Calu3 (cell line): ENCODE data around the gene COL4A4. TPM values are rescaled to one million over a fixed set of nuclear protein-coding genes. Genes with fewer than 3 reads are reported as not detected.

Source experiments
- BruUV-seq: library from RNA; stranded (reverse); fragments of 400-500 nt; replicated peaks from 2 replicates; lab custom pipeline; 2021; lab: Mats Ljungman, UMichigan
- CTCF ChIA-PET: fragments of 300-600 bp; sonication (Branson Sonifier 250); formaldehyde crosslinking; loops from one replicate; lab custom pipeline; 2022; ENCODE audit warnings: antibody characterized with exemption; lab: Charles Lee
- DNase-seq: peaks from one replicate; pipeline ENCODE4 v3.0.0; 2022
- H3K27ac Mint-ChIP-seq: one replicate; pipeline ENCODE4 v1.8.0; 2022; ENCODE audit warnings: mixed read lengths; ENCODE audit not compliant: unreplicated experiment
- H3K27me3 Mint-ChIP-seq: one replicate; pipeline ENCODE4 v1.8.0; 2022; ENCODE audit warnings: mixed read lengths; ENCODE audit not compliant: unreplicated experiment
- H3K36me3 Mint-ChIP-seq: one replicate; pipeline ENCODE4 v1.8.0; 2022; ENCODE audit warnings: mild to moderate bottlenecking, moderate library complexity, mixed read lengths; ENCODE audit not compliant: insufficient read depth, unreplicated experiment
- H3K4me1 Mint-ChIP-seq: one replicate; pipeline ENCODE4 v1.8.0; 2022; ENCODE audit warnings: mild to moderate bottlenecking, low read depth, mixed read lengths; ENCODE audit not compliant: unreplicated experiment
- H3K4me3 Mint-ChIP-seq: one replicate; pipeline ENCODE4 v1.8.0; 2022; ENCODE audit warnings: mild to moderate bottlenecking, low read depth, moderate library complexity, mixed read lengths; ENCODE audit not compliant: unreplicated experiment
- H3K9me3 Mint-ChIP-seq: one replicate; pipeline ENCODE4 v1.8.0; 2022; ENCODE audit warnings: low read depth, mixed read lengths; ENCODE audit not compliant: unreplicated experiment
- CTCF ChIP-seq: fragments of 200-600 bp; IDR thresholded peaks from one replicate; pipeline ENCODE4 v1.8.0; 2022; ENCODE audit warnings: antibody characterized with exemption; ENCODE audit not compliant: unreplicated experiment
- intact Hi-C: fragments of 100-400 bp; cut with micrococcal nuclease; formaldehyde crosslinking; loops from one replicate; pipeline ENCODE4 v1.10.0; 2022; ENCODE audit not compliant: unreplicated experiment
- total RNA-seq: library from RNA; stranded (reverse); gene quantifications from 2 replicates; pipeline ENCODE4 v1.2.3, GENCODE V29; 2022

Gene COL4A4
- total RNA-seq, 1 experiment from 2014 or later = 17.2 TPM

DNA sequence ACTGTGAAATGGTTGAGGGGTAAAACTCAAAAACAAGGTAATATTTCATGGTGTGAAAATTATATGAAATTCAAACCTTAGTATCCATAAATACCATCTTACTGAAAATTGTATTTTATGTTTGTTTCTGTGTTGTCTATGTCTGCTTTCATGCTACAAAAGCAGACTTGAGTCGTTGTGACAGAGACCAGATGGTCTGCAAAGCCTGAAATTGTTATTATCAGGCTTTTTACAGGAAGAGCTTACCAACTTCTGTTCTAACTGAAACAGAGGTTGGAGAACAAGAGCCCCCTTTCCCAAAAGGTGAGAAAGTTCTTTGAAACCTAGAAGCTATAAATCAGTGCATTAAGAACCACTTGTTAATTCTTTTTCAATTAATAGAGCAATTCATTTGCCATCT, 110.0 kb downstream of the COL4A4 start:
- CTCF ChIA-PET = interaction anchor here (0.6 kb wide), 1 partner anchor 761 kb away, joined by 5 read pairs; no protein-coding TSS in a partner anchor
- H3K27ac Mint-ChIP-seq = no peak overlapping the region
- H3K4me1 Mint-ChIP-seq = no peaks in the 10 kb centered on the region
- H3K36me3 Mint-ChIP-seq = peaks cover 8% of the 10 kb centered on the region
- H3K9me3 Mint-ChIP-seq = no peaks in the 10 kb centered on the region
- no peak for TF ChIP-seq CTCF
- no TSS peak for BruUV-seq
- no peak for DNase-seq
- no peaks in the 10 kb centered on the region for H3K27me3 Mint-ChIP-seq
- H3K4me3 Mint-ChIP-seq = no peak overlapping the region
- intact Hi-C loops = no loop called here

DNA sequence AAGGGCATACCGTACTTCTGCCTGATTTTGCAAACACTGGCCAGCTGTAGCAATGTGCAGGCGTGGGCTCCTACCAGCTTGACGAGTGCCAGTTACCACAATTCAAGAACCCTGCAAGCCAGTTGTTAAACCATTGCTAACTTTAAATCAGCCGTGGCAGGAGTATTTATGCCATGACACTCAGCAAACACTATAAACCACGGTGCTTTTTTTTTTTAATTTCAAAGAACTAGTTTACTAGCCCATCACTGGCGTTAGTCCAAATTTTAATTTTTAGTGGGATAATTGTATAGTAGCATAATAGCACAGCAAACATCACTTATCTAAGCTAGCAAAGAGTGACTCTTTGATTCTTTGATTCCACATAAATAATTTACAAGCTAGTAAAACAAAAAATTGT, 111.1 kb downstream of the COL4A4 start:
- H3K4me3 Mint-ChIP-seq = no peak overlapping the region
- BruUV-seq = no TSS peak
- no peak for TF ChIP-seq CTCF
- intact Hi-C loops = no loop called here
- CTCF ChIA-PET = no interaction called here
- DNase-seq = no peak
- H3K27me3 Mint-ChIP-seq = no peaks in the 10 kb centered on the region
- no peaks in the 10 kb centered on the region for H3K4me1 Mint-ChIP-seq
- no peak overlapping the region for H3K27ac Mint-ChIP-seq
- peaks cover 8% of the 10 kb centered on the region for H3K36me3 Mint-ChIP-seq
- H3K9me3 Mint-ChIP-seq = no peaks in the 10 kb centered on the region

DNA sequence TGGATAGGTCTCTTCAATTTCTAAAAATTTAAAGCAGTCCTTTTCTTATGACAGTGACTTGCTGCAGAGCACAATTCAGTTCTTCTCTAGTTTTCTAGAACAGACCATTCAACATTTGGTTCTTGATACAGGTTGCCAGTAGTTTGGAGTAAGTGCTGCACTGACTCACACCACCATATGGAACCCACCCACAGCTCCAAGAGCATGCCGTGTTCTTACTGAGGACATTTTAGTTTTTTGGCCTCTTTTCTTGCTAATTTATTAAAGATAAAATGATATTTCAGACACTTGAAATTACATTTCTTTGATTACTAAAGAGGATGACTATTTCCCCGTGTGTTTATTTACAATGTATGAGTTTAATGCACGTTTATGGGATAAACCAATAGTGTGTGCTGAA, 120.0 kb downstream of the COL4A4 start:
- no peak for DNase-seq
- no TSS peak for BruUV-seq
- no peaks in the 10 kb centered on the region for H3K9me3 Mint-ChIP-seq
- no peak overlapping the region for H3K4me3 Mint-ChIP-seq
- H3K27ac Mint-ChIP-seq = no peak overlapping the region
- H3K4me1 Mint-ChIP-seq = no peaks in the 10 kb centered on the region
- CTCF ChIA-PET = no interaction called here
- intact Hi-C loops = no loop called here
- no peak for TF ChIP-seq CTCF
- H3K27me3 Mint-ChIP-seq = no peaks in the 10 kb centered on the region
- no peaks in the 10 kb centered on the region for H3K36me3 Mint-ChIP-seq

DNA sequence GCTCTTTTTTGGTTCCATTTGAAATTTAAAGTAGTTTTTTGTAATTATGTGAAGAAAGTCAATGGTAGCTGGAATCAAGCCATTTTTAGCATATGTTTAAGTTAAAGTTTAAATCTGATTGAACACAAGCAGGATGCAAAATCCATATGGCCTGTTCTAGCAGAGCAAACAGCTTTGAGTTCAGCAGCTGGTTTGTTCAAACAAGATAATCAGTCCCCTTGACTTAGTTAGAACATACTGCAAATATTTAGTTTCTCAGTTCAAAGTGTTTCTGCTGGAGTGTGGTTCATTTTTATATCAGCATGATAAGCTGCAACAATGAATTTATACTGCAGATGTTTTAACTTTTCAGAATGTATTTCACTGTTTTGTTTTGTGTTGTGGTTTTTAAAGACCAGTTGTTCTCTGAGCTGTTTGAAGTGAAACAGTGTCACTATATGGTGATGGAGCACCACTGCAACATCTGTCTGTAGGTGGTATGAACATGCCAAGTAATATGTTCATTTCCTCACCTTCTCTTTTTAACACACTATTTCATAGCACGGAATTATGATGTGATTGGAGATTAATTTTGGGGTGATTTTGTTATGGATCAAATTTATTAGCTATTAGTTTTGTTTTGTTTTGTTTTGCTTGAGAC, 125.3 kb downstream of the COL4A4 start:
- CTCF ChIA-PET = no interaction called here
- DNase-seq = no peak
- no peak for TF ChIP-seq CTCF
- H3K4me3 Mint-ChIP-seq = no peak overlapping the region
- no peaks in the 10 kb centered on the region for H3K36me3 Mint-ChIP-seq
- H3K9me3 Mint-ChIP-seq = no peaks in the 10 kb centered on the region
- BruUV-seq = no TSS peak
- H3K27ac Mint-ChIP-seq = no peak overlapping the region
- intact Hi-C loops = loop anchor here (10.0 kb wide), 1 partner anchor 186 kb away; no protein-coding TSS in a partner anchor
- H3K4me1 Mint-ChIP-seq = no peaks in the 10 kb centered on the region
- H3K27me3 Mint-ChIP-seq = no peaks in the 10 kb centered on the region
